CD4-positive, alpha-beta T cell treated with Interleukin-17A for 4 hours (primary cell): ENCODE data around the gene HOXA9.

Experiments used
- DNase-seq: peaks from one replicate; pipeline ENCODE4 v3.0.0-alpha.2; 2020; ENCODE audit warnings: mixed read lengths

The HOXA9 gene

GRCh38 chr7:27200761-27201579 is 35.6 kb upstream of the HOXA9 start:
- no peak for DNase-seq

- DNase-seq: peak; percentile 48
Observed at GRCh38 chr7:27199849-27200760, 34.8 kb upstream of the HOXA9 start, which contains the start of gene HOXA13. Gene HOXA13 (minus strand): TSS chr7:27200091. CDS start chr7:27200077, 14 bp downstream.

- no peak for DNase-seq
Observed at GRCh38 chr7:27198871-27199801, 33.8 kb upstream of the HOXA9 start.

GRCh38 chr7:27198138-27198841 is 33.0 kb upstream of the HOXA9 start:
- DNase-seq: no peak

GRCh38 chr7:27197137-27198042 is 32.1 kb upstream of the HOXA9 start:
- DNase-seq: no peak

- DNase-seq: peak; percentile 88
Observed at GRCh38 chr7:27196287-27196767, 31.0 kb upstream of the HOXA9 start.

GRCh38 chr7:27194686-27195379 is 29.5 kb upstream of the HOXA9 start:
- DNase-seq: no peak

GRCh38 chr7:27194002-27194352 is 28.6 kb upstream of the HOXA9 start:
- DNase-seq: no peak

GRCh38 chr7:27193335-27194001 is 28.1 kb upstream of the HOXA9 start:
- DNase-seq: no peak

- DNase-seq: no peak
Observed at GRCh38 chr7:27192546-27193334, 27.4 kb upstream of the HOXA9 start.

GRCh38 chr7:27191833-27192545 is 26.7 kb upstream of the HOXA9 start:
- DNase-seq: no peak

- DNase-seq: no peak
Observed at GRCh38 chr7:27191161-27191731, 25.9 kb upstream of the HOXA9 start.

GRCh38 chr7:27189997-27190748 is 24.8 kb upstream of the HOXA9 start:
- DNase-seq: no peak

- peak; percentile 2 for DNase-seq
Observed at GRCh38 chr7:27189295-27189996, 24.1 kb upstream of the HOXA9 start.

GRCh38 chr7:27188386-27189294 is 23.3 kb upstream of the HOXA9 start:
- DNase-seq: peak; percentile 72
